HG03521 (cell line): ENCODE results near the gene PRDM16.

Experiments
- ATAC-seq: cut with Tn5 transposase; IDR thresholded peaks from one replicate; pipeline ENCODE4 v1.9.1; 2021; ENCODE audit warnings: mild to moderate bottlenecking, moderate library complexity; ENCODE audit not compliant: unreplicated experiment

The PRDM16 gene

DNA sequence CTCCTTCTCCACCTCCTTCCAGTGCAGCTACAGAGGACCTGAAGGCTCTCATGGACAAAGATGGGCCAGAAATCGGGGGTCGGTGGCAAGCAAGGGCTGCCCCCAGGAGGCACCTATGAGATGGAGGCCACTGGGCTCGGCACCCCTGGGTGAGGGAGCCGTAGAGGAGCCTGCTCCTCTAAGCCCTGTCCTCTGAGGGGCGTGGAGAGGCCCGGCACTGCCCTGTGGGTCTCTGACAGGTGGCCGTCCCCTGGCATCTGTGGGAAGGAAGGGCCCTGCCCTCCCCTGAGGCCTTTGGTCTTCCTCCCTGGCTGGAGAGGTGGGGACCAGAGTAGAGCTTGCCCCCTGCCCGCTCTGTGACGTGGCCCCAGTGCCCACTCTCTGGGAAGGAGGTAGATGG lies 30.9 kb downstream of the PRDM16 start:
- no peak for ATAC-seq

DNA sequence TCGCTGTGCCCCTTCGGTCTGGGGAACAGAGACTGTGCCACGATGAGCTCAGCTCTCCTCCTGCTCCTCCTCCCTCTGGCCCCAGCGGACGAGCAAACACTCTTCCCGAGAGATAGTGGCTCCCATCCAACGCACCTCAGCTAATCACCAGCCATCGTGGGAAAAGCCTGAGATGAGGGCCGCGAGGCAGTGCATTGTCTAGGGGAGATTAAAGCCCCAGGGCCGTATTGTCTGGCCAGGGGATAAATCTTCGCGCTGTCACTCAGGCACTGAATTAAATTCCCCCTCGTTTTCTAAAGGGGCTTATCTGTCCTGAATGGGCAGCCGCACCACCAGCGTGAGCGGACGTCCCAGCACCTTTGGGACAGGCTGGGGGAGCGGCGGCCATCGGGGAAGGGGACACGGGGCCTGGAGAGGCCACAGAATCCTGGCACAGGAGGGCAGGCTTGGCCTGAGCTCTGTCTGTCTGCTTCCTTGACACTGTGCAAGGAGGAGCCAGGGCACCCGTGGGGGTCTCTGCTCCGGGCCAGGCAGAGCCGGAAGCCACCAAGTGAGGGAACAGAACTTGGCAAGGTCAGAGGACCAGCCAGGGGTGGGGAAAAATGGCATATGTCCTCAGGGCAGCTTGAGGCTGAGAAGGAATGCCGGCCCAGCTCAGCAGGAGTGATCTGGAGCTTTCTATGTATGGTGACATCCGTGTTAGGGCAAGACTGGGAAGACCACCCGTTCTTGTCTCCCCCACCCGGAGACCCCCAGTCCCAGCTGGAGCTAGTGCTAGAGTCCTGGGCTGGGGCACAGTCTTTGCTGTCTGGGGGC lies 32.3 kb downstream of the PRDM16 start:
- ATAC-seq: no peak

GRCh38 chr1:3102641-3103040 lies 33.6 kb downstream of the PRDM16 start:
- no peak for ATAC-seq

- ATAC-seq: no peak
Measured at GRCh38 chr1:3103967-3104677, 35.1 kb downstream of the PRDM16 start.

- ATAC-seq: no peak
Measured at GRCh38 chr1:3105167-3105863, 36.3 kb downstream of the PRDM16 start.

GRCh38 chr1:3106216-3106615 lies 37.2 kb downstream of the PRDM16 start:
- ATAC-seq: no peak

GRCh38 chr1:3107201-3107600 lies 38.2 kb downstream of the PRDM16 start:
- ATAC-seq: no peak

- no peak for ATAC-seq
Measured at GRCh38 chr1:3109355-3109754, 40.4 kb downstream of the PRDM16 start.

DNA sequence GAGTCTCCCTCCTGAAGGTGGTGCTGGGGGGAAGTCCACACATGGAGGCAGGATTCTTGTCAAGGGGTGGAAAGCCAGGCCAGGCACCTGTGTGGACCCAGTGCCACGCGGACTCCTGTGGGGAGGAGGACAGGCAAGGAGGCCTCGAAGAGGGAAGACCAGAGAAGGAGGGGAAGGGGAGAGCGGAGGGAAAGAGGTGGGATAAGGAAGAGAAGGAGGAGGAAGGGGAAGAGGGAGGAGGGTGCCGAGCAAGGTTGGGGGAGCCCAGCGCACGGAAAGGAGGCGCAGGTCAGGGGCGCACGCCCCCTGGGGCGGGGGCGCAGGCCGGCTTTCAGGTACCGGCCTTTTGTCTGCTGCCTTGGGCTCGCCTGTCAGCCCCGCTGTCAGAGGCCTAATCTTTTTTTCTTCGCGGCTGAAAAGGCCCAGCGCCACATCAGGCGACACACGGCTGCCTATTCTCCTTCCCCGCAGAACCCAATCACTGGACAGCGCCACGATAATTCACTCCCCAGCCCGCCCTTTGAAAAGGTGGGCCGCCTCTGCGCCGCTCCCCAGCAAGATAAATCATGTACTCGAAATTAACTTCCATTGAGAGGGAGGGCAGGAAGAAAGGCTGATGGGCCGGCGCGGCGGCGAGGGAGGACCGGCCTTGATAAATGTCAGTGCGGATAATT lies 42.5 kb downstream of the PRDM16 start:
- no peak for ATAC-seq

DNA sequence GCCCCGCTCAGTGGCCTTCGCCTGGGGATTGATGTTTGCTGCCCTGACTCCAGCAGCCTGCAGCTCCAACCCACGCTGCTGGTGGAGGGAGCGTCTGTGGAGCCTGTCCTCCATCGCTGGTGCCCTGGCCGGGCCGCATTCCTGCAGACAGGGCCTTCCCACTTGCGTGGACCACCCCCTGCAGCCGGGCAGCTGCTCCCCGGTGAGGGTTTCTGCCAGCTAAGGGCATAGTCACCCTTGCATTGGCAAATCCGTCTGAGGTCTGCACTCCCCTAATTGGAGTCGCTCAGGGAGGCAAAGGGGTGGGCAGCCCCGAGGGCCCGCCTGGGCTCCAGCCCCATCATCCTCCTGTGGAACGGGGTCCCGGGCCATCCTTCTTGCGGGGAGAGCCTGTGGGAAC lies 43.5 kb downstream of the PRDM16 start:
- ATAC-seq: no peak

GRCh38 chr1:3113047-3113740 lies 44.2 kb downstream of the PRDM16 start:
- ATAC-seq: no peak

- ATAC-seq: no peak
Measured at GRCh38 chr1:3113741-3114056, 44.7 kb downstream of the PRDM16 start.

- no peak for ATAC-seq
Measured at GRCh38 chr1:3114131-3114744, 45.2 kb downstream of the PRDM16 start.

DNA sequence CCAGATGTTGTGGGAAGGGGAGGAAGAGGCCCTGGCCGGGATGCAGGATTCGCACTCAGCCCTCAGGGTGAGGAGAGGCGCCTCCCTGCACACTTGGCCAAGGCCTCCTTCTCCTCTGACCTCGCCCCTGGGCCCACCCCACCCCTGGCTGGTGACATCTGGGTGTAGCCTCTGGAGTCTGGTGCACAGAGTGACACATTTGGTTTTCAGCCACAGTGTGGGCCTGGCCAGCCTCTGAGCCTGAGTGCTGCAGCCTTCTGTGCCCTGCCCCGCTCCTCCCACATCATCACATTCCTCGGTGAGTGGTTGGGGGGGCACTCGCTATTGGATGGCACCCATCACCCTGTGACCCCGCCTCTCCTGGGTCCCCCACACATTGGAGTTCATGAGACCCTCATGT lies 45.8 kb downstream of the PRDM16 start:
- no peak for ATAC-seq

DNA sequence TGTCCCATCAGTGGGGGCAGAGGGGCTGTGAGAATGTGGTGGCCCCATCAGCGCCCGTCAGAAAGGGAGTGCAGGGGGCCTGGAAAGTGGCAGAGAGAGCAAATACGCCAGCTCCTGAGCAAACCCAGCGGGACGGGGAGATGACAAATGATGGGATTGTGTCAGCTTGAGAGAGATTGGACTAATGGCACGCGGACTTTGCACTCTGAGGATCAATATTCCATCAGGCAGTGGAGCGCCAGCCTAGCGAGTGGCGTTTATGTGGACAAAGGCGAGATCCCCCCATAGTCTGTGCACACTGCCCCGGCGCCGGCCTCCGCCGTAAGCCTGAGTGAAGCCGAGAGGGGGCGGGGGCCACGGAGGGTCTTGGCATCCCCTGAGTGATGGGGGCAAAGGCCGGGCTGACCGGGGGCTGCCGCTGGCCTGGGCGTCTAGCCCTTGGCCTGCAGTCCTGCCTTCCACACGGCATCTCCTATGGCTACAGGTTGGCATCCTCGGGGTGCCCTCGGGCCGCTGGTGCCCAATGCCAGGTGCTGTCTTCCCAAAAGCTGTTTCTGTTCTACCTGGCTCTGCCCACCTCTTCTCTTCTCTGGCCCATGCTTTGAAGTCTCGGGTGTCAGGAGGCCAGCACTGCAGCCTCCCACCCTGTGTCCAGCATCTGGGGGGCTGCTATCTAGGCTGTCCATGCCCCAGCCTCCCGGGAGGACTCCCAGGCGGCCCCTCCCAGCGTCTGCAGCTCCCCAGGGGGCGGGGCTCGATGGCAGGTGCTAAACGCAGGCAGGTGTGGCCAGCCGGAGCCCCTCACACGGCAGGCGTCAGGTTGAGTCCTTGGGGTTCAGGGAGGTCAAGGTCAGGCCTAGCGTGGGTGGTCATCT lies 46.5 kb downstream of the PRDM16 start:
- ATAC-seq: no peak

- no peak for ATAC-seq
Measured at GRCh38 chr1:3116150-3116510, 47.1 kb downstream of the PRDM16 start.

DNA sequence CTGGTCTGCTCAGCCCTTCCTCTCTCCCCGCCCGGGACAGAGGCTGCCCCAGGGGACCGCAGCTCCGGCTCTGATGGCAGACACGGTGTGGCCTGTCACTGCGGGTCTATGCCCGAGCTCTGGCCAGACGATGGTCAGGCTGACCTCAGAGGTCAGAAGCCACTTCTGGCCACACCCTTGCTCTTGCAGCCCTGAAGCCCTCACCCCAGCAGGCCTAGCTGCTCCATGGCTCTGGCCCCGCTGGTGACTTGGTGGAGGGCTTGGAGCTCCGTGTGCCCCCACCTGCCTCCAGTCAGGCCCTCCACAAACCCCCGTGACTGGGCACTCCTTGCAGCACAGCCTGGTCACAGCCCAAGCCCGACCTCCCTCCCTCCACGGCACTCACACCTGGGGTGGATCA lies 47.6 kb downstream of the PRDM16 start:
- no peak for ATAC-seq

GRCh38 chr1:3117879-3118278 lies 48.9 kb downstream of the PRDM16 start:
- ATAC-seq: no peak

DNA sequence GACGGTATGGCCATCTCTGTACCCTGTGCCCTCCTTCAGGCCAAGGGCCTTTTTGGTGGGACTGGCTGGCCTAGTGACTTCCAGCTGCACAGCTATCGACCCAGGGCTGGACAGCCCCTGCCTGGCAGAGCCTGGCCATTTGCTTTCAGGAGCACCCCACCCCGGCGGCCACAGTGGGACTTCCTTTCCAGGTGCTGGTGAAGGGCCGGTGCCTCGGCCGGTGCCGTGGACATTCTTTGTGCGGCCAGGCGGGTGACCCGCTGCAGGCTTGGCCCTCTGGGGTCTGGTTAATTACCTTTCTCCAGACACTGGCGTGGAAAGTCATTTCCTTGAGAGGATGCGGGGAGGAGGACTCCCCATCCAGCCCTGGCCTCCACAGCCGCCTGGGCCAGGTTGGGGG lies 50.1 kb downstream of the PRDM16 start:
- ATAC-seq: no peak

GRCh38 chr1:3119725-3120124 lies 50.7 kb downstream of the PRDM16 start:
- ATAC-seq: no peak
